ENCODE results near the gene CLSTN2.

CLSTN2 gene

DNA sequence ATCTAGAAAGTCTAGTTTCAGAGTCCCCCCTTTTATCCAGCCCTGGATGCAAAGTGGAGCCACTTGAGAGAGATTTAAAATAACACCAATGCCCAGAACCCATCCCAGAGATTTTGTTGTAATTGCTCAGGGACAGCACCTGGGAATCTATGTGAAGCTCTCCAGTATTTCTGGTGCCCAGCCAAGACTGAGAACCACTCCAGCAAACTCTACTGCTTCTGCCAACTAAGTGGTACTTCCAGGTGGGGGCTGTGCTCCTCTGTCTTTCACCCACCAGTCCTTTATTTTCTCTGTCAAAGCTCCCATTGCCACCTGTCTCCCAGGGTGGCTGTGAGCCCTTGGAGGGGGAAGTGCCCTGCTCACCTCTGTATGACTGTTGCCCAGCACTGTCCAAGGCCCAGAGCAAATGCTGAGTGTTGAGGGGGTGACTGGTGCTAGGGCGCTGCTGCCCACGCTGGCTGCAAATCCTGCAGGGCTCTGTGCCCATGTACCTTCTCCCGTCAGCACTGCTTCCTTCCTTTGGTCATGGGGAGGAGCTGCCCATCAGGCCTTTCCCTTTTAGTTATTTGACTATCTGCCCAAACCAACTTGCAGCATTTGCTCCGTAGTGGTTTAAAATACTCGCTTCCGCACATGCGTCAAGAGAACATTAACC, 9.4 kb downstream of the CLSTN2 start:
- DNase-seq = no peak

DNA sequence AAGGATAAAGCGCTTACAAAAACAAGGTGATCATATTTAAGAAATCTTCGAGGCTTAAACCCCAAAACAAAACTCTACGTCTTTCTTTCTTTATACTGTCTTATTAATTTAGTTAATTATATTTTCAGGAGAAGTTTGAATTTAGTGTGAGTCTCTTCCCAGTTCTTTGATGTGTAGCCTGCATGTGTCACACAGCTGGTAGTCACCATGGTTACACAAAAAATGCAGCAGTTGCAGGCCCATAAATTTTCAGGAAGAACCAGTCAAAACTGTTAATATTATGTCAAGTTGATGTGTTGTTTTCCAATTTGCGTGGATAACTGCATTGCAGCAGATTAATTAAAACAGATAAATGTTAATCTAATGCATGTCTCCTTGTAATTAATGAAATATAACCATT, 10.4 kb downstream of the CLSTN2 start:
- DNase-seq = no peak

DNA sequence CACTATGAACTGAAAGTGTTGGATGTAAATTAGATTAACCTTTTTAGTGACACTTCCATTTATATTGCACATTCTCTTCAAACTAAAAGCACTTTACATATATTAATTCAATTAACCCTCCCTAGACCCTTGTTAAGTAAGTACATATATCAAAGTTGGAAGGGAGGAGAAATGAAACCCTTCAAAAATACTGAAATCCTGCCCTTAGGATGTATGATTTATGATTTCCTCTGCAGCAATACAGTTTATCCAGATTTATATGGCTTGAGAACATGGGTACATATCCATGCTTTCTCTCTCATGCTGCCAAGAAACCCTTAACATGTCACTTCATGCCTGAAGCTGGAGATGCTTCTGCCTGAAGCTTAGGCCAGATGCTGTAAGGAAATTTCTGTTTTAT, 11.0 kb downstream of the CLSTN2 start:
- DNase-seq = no peak

DNA sequence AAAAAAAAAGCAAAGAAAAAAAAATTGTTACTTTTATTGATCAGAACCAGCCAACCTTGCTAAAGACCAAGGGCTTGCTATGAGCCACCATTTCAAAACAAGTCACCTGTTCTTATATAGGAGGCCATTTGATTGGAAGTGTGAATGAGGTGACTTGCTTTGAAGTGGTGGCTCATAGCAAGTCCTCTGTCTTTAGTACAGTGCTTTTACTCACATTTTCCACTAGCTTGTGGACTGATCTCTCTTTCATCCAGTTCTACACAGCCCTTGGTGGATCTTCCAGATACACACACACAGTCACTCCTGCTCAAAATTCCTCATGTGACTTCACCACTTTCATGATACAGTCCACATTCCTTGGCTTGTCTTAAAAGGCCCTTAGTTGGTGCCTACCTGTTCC, 13.5 kb downstream of the CLSTN2 start:
- no peak for DNase-seq

DNA sequence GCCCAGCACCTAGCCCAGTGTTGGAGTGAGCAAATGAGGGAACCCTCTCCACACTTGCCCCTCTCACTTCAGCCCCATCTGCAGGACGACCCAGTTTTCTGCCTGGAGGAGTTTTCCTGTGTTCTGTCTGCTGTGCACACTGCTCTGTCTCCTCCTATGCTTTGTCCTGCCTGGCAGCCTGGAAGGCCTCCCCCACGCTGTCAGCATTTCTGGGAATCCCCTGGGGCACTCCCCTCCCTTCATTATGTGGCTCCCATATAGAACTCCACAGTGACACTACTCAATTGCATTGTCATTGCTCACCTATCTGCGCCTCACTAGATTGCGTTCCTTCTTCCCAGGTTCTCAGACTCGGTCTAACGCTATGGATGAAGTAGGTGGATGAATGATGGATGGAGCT, 13.9 kb downstream of the CLSTN2 start:
- DNase-seq = no peak

DNA sequence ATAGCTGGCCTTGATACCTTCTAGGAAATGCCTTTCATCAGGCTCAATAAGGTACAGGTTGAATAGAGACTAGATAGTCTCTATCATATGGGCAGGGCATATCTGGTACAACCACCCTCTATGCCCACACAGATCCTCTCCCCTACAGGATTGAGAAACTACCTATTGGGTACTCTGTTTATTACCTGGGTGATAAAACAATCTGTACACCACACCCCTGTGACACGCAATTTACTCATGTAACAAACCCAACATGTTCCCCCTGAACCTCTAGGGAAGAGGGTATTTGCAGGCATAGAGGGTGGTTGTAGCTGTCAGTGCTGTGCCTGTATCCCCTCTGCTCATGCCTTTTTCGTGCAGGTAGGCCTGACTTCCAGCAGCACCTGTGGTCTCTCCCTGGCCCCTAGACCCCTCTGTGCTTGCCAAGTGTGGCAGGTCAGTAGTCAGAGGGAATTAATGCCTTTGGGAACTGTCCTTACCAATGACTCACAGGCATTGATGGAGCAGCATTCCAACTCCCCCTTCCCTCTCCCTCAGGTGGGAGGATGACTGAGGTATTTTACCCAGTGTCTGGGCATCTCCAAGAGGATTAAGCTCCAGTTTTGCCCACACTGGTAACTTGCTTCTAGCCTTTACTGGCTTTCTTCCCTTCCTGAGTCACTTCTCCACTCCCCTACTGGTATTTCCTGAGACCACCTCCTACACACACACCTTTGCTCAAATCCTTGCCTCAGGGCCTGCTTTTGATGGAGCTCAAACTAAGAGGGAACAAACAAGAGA, 18.3 kb downstream of the CLSTN2 start:
- no peak for DNase-seq

DNA sequence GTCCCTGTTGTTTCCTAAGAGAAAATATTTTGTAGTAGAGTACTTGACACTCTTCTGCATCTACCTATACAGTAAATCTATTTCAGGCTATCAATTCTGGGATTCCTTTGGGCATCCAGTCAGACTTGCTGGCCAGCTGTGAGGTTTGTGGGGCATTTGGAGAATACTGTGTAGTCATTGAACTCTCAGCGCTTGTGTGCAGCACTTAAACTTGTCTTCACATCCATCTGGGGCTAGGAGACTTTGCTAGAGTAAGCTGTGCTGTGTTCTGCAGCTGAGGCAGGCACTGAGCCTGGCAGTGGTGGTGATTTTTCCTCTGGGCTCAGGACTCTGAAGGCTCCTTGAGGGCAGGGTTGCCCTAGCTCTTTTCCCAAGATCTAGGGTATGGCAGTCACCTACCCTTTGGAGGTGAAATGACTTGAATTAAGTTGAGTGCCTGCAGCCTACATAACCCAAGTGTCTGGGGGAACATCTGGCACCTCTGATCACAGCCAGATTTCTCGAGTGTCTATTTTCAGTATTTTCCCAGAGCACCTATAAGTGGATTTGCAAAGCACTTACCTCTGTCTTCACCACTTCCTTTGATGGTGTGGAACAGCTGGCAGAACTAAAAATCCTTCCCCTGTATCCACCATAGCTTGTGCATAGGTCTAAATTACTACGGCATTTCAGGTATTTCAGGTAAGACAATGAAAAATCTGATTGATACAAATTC, 19.3 kb downstream of the CLSTN2 start:
- DNase-seq = no peak

DNA sequence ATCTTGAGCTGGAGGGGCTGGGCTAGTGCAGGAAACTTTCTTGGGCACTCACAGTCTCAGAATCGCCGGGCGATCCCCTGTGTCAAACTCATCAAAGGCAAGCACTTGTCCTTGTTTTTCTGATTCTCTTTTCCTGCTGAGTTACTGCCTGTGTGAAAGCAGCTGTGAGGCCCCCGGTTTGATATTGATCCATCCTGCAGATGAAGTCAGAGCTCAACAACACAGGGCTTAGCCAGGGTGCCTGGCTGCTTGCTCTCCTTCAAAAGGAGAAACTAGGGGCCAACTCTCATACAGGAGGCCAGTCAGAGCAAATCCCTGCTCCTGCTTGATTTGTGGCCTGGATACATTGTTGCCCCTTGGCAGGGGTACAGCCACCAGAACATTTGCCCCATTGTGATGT, 22.9 kb downstream of the CLSTN2 start:
- no peak for DNase-seq

DNA sequence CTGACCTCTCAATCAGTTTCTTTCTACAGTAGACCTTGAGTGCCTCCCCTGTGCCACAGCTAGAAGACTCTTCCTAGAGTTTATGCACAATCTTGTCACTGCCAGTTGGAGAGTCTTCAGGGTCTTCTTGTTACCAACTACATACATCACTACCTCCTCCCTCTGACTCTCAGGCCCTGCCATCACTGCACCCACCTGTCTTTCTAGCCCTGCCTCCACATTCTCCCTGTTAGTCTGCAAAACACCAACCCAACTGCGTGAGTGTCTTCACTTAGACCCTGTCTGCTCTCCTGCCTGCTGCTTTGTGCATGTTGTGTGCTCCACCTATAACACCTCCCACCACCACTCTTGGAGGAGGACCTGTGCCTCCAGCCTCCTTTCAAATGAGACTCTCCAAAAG, 34.4 kb downstream of the CLSTN2 start:
- no peak for DNase-seq

DNA sequence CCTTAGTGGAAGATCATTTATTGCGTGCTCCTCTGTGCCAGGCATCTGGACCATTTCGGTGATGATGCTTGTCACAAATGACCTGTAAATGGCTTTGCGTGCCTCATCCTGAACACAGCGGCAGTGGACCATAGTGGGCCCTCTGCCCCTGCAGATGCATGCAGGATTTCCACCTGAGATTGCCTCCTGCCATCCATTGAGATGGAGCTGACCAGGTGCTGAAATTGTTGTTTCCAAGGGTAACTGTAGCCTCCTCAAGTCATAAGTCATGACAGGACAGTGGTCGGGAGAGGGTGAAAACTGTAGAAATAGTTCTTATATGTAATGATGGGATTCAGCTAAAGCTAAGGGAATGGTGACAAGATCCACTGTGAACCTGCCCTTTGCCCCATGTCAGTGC, 35.5 kb downstream of the CLSTN2 start:
- DNase-seq = no peak

DNA sequence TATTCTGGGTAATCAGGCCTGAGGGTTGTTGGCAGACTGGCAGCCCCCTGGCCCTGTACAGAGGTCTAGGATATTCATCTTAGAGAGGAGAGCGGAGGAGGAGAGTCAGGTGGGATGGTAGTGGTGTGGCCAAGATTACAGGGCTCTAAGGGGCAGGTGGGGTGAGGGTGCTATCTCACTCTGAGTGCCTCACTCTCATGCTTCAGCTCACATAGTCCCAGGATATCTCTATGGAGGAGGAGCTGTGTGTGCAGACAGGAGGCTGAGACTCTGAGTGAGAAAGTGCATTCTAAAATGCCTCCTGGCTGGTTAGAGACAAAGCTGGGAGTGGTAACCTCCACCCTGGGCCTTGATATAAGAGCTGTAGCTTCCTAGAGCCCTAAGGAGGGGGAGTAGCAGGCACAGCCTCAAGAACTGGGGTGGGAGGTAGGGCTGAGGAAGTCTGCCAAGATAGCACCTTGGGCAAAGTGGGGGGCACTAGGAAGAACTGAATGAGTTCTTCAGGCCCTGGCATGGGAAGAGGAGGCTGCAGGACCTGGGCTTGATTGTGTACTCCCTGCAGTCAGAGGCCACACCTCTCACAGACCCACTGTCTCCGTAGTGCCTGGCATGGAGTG, 39.9 kb downstream of the CLSTN2 start:
- DNase-seq = no peak

DNA sequence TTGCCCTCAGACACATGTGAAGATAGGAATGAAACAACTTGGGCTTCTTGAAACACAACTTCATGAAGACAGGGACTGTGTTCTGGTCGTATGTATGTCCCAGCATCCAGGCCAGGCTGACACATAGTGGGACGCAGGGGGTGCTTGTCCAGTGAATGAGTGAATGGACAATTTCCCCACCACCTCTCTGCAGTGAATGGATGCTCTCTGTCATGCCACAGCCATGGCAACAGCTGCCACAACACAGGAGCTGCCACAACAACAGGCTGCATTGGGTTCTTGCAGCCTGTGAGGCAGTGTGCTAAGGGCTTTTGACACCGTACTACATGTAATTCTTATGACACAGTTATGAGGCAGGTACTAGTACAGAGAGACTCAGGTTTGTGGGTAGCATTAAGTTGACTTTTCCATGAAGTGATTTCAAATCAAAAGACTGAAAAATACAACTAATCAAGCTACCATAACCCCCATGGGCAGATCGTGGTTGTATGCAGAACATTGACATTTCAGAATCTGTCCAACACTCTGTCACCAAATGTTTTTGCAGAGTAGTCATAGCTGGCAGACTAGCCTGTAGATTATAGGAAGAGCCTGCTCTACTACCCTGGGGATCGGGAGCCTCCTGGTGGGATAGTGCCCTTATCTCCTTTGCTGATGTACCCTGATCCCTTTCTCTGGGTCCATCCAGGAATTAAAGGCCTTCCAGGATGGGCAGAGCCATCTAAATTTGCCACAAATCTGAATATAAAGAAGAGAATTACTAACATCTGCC, 40.8 kb downstream of the CLSTN2 start:
- DNase-seq = no peak

DNA sequence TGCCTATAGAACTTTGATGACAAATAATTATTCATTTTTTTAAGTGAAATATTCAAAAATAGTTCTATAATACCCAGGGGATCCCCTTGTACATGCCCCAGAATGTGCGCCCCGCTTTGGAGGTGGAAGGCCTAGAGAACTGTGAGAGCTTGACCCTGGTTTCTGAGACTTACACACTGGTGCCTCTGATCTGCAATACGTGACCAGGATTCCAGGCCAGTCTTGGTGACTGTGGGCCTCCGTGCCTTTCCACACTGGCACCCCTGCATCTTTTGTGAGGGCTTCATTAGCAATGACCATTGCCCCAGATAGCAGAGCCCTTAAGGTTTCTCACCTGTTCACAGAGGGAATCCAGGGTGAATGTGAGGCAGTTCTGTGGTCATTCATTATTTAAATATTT, 44.0 kb downstream of the CLSTN2 start:
- no peak for DNase-seq

DNA sequence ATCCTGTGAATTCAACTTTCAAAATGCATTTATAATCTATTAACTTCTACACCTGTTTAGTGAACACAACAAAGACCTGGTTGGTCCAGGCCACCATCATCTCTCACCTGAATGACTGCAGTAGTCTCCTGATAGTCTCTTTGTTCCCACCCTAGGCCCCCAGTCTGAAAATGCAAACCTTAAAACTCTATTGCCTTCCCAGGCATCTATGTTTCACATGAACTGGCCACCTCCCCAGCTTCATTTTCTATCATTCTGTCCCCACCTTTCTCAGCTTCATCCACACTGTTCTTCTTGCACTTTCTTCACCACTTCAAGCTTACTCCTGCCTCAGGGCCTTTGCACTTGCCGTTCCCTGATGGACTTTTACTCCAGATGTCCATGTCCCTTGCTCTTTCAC, 45.0 kb downstream of the CLSTN2 start:
- DNase-seq = no peak

DNA sequence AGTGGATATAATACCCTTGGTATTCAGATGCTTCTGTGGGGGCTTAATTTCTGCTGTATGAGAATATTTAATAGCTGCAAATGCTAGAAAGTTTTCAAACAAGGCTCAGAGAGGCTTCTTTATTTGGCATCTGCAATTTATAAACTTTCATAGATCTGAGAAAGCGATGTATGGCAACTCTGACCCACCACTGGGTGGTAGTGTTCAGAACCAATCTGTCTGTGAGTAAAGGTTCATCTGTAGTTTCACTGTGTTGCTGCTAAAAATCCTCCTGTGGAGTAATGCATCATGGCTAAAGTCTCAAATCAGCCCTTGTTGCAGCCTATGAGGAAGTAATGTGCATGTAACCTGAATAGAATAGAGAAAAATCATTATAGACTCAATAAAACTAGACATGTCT, 47.4 kb downstream of the CLSTN2 start:
- DNase-seq = no peak

DNA sequence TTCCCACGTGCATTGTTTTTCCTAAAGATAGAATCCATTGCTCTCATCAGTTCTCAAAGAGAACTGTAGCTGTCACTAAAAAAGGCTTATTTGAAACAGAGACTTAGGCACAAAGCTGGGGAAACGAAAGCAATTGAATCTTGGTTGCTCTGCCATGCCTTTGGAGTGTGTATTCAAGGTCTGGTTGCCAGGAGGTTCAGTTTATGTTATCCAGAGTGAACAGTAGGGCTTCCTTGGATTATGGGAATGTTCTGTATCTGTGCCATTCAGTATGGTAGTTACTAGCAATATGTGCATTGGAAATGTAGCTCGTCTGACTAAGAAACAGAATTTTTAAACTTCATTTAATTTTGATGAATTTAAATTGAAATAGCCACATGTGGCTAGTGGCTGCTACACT, 50.6 kb downstream of the CLSTN2 start:
- no peak for DNase-seq

DNA sequence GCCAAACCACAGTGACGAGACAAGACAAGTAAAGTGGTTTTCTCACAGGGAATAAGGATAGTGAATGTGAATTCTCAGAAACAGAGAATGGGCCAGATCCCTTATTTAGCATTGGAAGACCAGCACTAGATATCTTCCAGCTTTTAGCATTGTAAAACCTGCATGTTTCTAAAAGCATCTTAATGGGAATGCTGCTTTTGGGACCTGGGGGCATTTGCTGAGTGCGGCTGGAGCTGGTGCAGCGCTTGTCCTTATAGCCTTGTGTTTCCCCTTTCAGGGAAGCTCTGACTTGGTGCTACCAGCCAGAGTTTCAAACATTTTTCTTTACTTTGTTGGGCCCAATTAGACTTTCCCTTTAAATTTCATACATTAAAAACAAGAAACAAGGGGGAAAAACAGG, 52.9 kb downstream of the CLSTN2 start:
- DNase-seq = no peak

DNA sequence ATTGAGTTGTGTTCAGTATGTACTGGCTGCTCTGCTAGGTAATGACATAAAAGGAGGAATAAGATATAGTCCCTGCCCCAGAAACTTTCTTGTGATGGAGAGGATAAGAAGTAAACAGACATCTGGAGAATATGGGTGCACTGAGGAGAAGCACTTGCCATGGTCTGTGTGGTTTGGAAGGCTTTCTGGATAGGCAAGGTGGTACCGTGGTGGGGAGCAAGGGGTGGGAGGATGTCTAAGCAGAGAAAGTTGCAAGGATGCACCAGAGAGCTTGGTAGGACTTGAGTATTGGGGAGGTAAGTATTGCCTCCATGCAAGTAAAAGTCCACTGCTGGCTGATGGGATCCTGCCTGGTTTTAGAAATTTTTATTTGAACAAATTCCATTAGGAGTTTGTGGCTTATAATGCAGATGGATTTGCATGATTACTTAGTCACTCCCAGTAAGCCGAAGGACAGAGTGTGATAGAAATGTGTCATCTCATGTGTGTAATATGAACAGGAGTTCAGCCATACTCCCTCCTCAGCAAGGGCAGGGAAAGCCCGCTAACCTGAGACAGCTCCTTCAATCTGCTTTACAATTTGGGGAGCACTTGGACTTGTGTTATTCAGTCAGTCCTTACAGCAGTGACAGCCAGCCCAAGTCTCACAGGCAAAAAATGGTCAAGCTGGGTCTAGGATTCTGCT, 53.6 kb downstream of the CLSTN2 start:
- DNase-seq = no peak

DNA sequence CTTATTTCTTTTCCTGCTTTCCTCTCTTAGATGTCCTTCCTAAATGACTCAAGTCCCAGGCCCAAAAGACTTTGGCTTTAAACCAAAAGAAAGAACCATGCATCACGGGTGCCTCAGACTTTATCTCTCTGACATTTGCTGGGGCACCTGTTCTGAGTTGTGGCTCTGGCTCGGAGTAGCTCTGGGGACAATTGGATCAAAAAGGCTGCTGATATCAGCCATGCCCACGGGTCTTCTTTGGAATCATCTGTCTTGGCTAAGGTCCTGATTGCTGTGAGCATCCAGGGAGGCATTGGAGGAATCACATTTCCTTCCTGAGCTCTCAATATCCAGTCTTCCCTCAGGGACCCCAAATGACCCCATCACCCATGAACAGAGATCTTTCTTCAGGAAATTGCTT, 59.9 kb downstream of the CLSTN2 start:
- no peak for DNase-seq

DNA sequence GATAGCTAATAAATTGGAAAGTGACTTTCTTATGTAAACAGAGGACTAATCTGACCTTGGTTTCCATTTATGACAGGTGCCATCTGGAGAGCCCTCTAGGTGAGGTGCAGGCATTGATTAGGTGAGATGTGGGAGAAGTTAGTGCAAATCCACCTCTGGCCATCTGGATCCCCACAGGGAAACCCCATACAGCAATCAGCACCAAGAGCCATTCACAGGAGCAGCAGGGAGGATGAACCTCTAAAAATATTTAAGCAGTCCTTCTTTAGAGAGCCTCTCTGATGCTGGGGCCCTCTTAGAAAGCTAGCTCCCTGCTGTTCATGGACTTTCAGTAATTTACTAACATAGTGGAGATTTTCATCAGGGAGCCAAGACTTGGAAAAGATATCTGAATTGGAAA, 69.3 kb downstream of the CLSTN2 start:
- DNase-seq = no peak

DNA sequence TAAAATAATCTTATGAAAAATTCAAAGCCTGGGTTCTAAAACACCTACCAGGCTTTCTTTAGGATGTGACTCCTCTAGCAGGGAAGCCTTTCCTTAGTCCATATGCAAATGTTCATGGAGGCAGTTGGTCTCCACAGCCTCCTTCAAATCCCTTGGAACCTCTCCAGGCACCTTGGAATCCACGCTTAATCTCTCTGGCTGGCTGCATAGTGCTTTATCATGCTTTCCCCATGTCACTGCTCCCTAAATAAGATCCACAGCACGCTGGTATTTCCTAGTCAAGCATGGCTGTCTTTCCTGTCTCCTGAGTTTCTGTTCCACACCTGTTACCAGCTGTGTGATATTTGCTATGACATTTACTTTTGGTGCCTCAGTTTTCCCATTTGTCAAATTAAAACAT, 71.3 kb downstream of the CLSTN2 start:
- DNase-seq = no peak

DNA sequence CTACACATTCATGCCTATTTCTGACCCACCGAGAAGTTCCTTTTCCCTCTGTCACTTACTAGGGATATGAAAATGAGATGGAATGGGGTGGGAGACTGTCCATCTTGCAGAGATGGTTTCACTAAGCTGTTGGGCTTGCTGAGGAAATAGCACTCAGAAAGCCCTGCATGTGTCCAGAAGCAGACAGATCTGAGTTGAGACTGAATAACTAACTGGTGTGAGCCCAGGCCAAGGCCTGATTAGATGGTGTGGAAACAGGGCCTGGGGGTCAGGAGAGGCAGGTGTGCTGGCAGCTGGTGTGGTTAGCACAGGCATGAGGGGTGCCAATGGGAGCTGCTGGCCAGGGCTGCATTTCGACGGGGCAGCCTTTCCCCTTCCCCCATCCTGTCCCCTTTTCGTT, 72.1 kb downstream of the CLSTN2 start:
- no peak for DNase-seq

Data from NCI-H510A (cell line).